Measurements from ENCODE around the gene MARCHF6.

GRCh38 chr5:10324518-10325370 is 28.8 kb upstream of the MARCHF6 start:
- TF ChIP-seq TARDBP (IDR thresholded peaks at IDR 0.05) (no peak), ARNT (IDR thresholded peaks at IDR 0.05) (no peak), CTBP1 (IDR thresholded peaks at IDR 0.05; ENCODE audit: borderline replicate concordance) (no peak), FOXM1 (IDR thresholded peaks at IDR 0.05; ENCODE audit: borderline replicate concordance) (no peak), SUZ12 (IDR thresholded peaks at IDR 0.05) (no peak), BHLHE40 (IDR thresholded peaks at IDR 0.05; ENCODE audit: borderline replicate concordance) (no peak)
